CD4-positive, alpha-beta T cell (primary cell): Measurements from ENCODE around the gene RSU1. TPM values are rescaled to one million over a fixed set of nuclear protein-coding genes. Genes with fewer than 3 reads are reported as not detected.

Experiments used
- ATAC-seq: fragments of 200-7000 bp; cut with Tn5 transposase; one replicate; pipeline ENCODE4 v1.10.0; 2022; ENCODE audit warnings: mild to moderate bottlenecking; ENCODE audit not compliant: poor library complexity
- CTCF ChIA-PET: fragments of 350-600 bp; sonication (Branson Sonifier 250); formaldehyde crosslinking; loops from one replicate; lab custom pipeline; 2021; ENCODE audit warnings: antibody characterized with exemption, inconsistent platforms; lab: Charles Lee
- POLR2A ChIA-PET: fragments of 350-600 bp; sonication (Branson Sonifier 250); formaldehyde crosslinking; loops from one replicate; lab custom pipeline; 2021; ENCODE audit warnings: antibody characterized with exemption, inconsistent platforms; lab: Charles Lee
- DNase-seq, 14 experiments: peaks; one replicate each; pipeline ENCODE4 v3.0.0-alpha.2; 2013 to 2020; ENCODE audit warnings: mixed read lengths in 2 of 14
- H3K27ac ChIP-seq, 2 donors: one replicate each; pipeline versions ENCODE4 v1.5.1 to v1.7.0; 2013; ENCODE audit warnings: low read length in 2 of 2, low read depth in 1 of 2, mild to moderate bottlenecking in 1 of 2
- H3K27me3 ChIP-seq, 2 experiments: 1 replicate in 1 of 2; 2 replicates in 1 of 2; pipeline versions ENCODE4 v1.6.1 to v1.7.0; 2013; ENCODE audit warnings: low read length in 2 of 2, control low read depth in 1 of 2, mild to moderate bottlenecking in 1 of 2, moderate library complexity in 1 of 2; ENCODE audit not compliant: insufficient read depth in 2 of 2, control insufficient read depth in 1 of 2
- H3K36me3 ChIP-seq: one replicate; pipeline ENCODE4 v1.6.1; 2013; ENCODE audit warnings: low read length, control low read depth; ENCODE audit not compliant: insufficient read depth
- H3K4me1 ChIP-seq: one replicate; pipeline ENCODE4 v1.6.1; 2013; ENCODE audit warnings: low read length, control low read depth; ENCODE audit not compliant: insufficient read depth
- H3K4me3 ChIP-seq: one replicate; pipeline ENCODE4 v1.5.1; 2013; ENCODE audit warnings: mild to moderate bottlenecking, low read length, moderate library complexity
- H3K9me3 ChIP-seq, 2 experiments: 1 replicate in 1 of 2; 2 replicates in 1 of 2; pipeline versions ENCODE4 v1.6.1 to v1.7.0; 2013; ENCODE audit warnings: low read length in 2 of 2, mild to moderate bottlenecking in 2 of 2, control low read depth in 1 of 2, moderate library complexity in 1 of 2; ENCODE audit not compliant: control insufficient read depth in 1 of 2, insufficient read depth in 1 of 2
- H3K27ac Mint-ChIP-seq: one replicate; pipeline ENCODE4 v1.8.0; 2020; ENCODE audit warnings: mixed read lengths
- H3K27me3 Mint-ChIP-seq: one replicate; pipeline ENCODE4 v1.8.0; 2021; ENCODE audit warnings: mixed read lengths
- H3K36me3 Mint-ChIP-seq: one replicate; pipeline ENCODE4 v1.8.0; 2021; ENCODE audit warnings: low read depth, mixed read lengths
- H3K4me1 Mint-ChIP-seq: one replicate; pipeline ENCODE4 v1.8.0; 2021; ENCODE audit warnings: low read depth, mixed read lengths
- H3K4me3 Mint-ChIP-seq: one replicate; pipeline ENCODE4 v1.8.0; 2020; ENCODE audit warnings: mild to moderate bottlenecking, mixed read lengths
- H3K9me3 Mint-ChIP-seq: one replicate; pipeline ENCODE4 v1.8.0; 2020; ENCODE audit warnings: mixed read lengths
- CTCF ChIP-seq: fragments of 200-600 bp; IDR thresholded peaks from one replicate; pipeline ENCODE4 v1.8.0; 2022; ENCODE audit warnings: antibody characterized with exemption, mild to moderate bottlenecking
- intact Hi-C, 2 experiments: fragments of 100-400 bp; cut with DNase I in 1 of 2; cut with micrococcal nuclease in 1 of 2; formaldehyde crosslinking; loops; one replicate each; pipeline versions ENCODE4 v1.15.1 to v1.9.0; 2023 to 2025; cut with DNase I, micrococcal nuclease
- total RNA-seq, 174 experiments: library from RNA in 2 of 174; stranded (reverse) in 2 of 174; gene quantifications; one replicate each; pipeline ENCODE4 v1.2.3 and lab custom pipeline; 2021 to 2026

RSU1 gene
- total RNA-seq, 2 experiments from 2014 or later, result 26.2 to 28.8 TPM

DNA sequence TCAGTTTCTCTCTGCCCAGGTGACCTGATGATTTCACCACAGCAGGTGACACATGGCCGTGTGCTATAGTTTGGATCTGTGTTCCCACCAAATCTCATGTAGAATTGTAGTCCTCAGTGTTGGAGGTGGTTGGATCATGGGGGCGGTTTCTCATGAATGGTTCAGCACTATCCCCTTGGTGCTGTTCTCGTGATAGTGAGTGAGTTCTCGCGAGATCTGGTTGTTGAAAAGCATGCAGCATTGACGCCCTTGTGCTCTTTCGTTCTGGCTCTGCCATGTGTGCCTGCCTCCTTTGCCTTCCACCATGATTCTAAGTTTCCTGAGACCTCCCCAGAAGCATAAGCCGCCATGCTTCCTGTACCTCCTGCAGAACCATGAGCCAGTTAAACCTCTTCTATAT lies 210.3 kb downstream of the RSU1 start:
- ChIA-PET POLR2A (no interaction called here), CTCF (no interaction called here)
- no peak overlapping the region for H3K4me3 Mint-ChIP-seq
- peaks cover 2% of the 10 kb centered on the region for H3K36me3 ChIP-seq
- H3K4me1 Mint-ChIP-seq, result peaks cover 4% of the 10 kb centered on the region
- no peaks in the 10 kb centered on the region for H3K27me3 Mint-ChIP-seq
- no peaks in the 10 kb centered on the region for H3K4me1 ChIP-seq
- H3K36me3 Mint-ChIP-seq, result peaks cover 56% of the 10 kb centered on the region
- H3K27ac Mint-ChIP-seq, result no peak overlapping the region
- ATAC-seq (no peak), DNase-seq (no peak)
- H3K9me3 ChIP-seq, result no peaks in the 10 kb centered on the region
- no peak overlapping the region for H3K27ac ChIP-seq
- intact Hi-C loops, result no loop called here
- H3K27me3 ChIP-seq, result no peaks in the 10 kb centered on the region
- H3K9me3 Mint-ChIP-seq, result no peaks in the 10 kb centered on the region
- no peak overlapping the region for H3K4me3 ChIP-seq
- no peak for TF ChIP-seq CTCF

DNA sequence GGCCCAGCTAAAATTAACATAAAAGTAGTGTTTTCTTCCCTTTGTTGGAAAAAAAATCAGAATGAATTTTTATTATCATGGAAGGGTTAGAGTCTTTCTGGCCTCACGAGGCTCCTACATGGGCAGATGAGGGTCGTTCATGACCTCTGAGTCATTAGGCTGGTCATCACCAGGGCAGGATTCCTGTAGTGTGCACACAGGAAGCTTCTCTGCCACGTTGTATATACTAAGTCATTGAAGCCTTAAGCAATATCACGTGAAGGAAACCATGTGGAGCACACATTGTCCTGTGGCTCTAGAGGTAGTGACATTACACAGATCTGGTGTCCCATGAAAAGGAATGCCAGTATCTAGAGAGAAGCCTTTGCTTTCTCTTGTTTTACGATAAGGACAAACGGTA lies 210.8 kb downstream of the RSU1 start:
- Histone ChIP-seq H3K4me1 (no peaks in the 10 kb centered on the region), H3K9me3 (no peaks in the 10 kb centered on the region), H3K36me3 (peaks cover 2% of the 10 kb centered on the region), H3K4me3 (no peak overlapping the region), H3K27ac (no peak overlapping the region), H3K27me3 (no peaks in the 10 kb centered on the region)
- Mint-ChIP-seq H3K27ac (no peak overlapping the region), H3K36me3 (peaks cover 61% of the 10 kb centered on the region), H3K27me3 (no peaks in the 10 kb centered on the region), H3K4me3 (no peak overlapping the region), H3K4me1 (peaks cover 4% of the 10 kb centered on the region), H3K9me3 (no peaks in the 10 kb centered on the region)
- POLR2A ChIA-PET, result no interaction called here
- DNase-seq (no peak), ATAC-seq (no peak)
- intact Hi-C loops, result no loop called here
- CTCF ChIA-PET, result no interaction called here
- no peak for TF ChIP-seq CTCF

GRCh38 chr10:16603308-16603707 lies 213.9 kb downstream of the RSU1 start:
- Histone ChIP-seq H3K27me3 (no peaks in the 10 kb centered on the region), H3K9me3 (peaks cover 0 to 6% of the 10 kb centered on the region in 2 experiments), H3K4me1 (no peaks in the 10 kb centered on the region), H3K4me3 (no peak overlapping the region), H3K27ac (no peak overlapping the region), H3K36me3 (peaks cover 2% of the 10 kb centered on the region)
- intact Hi-C loops, result no loop called here
- TF ChIP-seq CTCF, result no peak
- peaks cover 80% of the 10 kb centered on the region for H3K36me3 Mint-ChIP-seq
- no peak for DNase-seq
- peaks cover 4% of the 10 kb centered on the region for H3K4me1 Mint-ChIP-seq
- H3K27me3 Mint-ChIP-seq, result no peaks in the 10 kb centered on the region
- no peak overlapping the region for H3K4me3 Mint-ChIP-seq
- no peak for ATAC-seq
- H3K27ac Mint-ChIP-seq, result no peak overlapping the region
- no peaks in the 10 kb centered on the region for H3K9me3 Mint-ChIP-seq
- ChIA-PET POLR2A (no interaction called here), CTCF (interaction anchor here (0.9 to 1.1 kb wide), 2 partner anchors 10 to 19 kb away, joined by 4 read pairs; no protein-coding TSS in a partner anchor)
